K562 (cell line): ENCODE results near the gene SLC22A23. TPM values are rescaled to one million over a fixed set of nuclear protein-coding genes. Genes with fewer than 3 reads are reported as not detected.

ENCODE experiments used
- ATAC-seq: fragments of 200-7000 bp; cut with Tn5 transposase; 3 replicates; pipeline ENCODE4 v1.9.1; 2020; ENCODE audit warnings: moderate library complexity
- BruUV-seq: library from RNA; stranded (reverse); fragments of 400-500 nt; replicated peaks from 2 replicates; lab custom pipeline; 2021; lab: Mats Ljungman, UMichigan
- CTCF ChIA-PET: fragments of 300-600 bp; formaldehyde crosslinking; extraction: SDS; loops from one replicate; lab custom pipeline; 2021; ENCODE audit warnings: low intra/inter-chr PET ratio; lab: Yijun Ruan, JAX
- POLR2A ChIA-PET: fragments of 300-600, 350-650 bp; sonication (Branson Sonifier 250); formaldehyde crosslinking; extraction: SDS; loops from one replicate; lab custom pipeline; 2021; ENCODE audit warnings: antibody characterized with exemption, inconsistent platforms; lab: Yijun Ruan, JAX
- DNase-seq, 4 experiments: peaks; one replicate each; pipeline versions ENCODE4 v3.0.0 to v3.0.0-alpha.2; 2011 to 2018; ENCODE audit warnings: low spot score in 3 of 4, mixed read lengths in 3 of 4; ENCODE audit errors: extremely low read depth in 1 of 4
- FAIRE-seq: peaks from 2 replicates; lab custom pipeline; 2011; peaks lifted over from hg19 to GRCh38; lab: Jason Lieb, UNC
- H2AFZ ChIP-seq: 2 replicates; pipeline ENCODE4 v1.6.0; 2011; ENCODE audit warnings: low read depth, low read length, control low read depth, inconsistent platforms
- H3K27ac ChIP-seq: fragments of 200-600 bp; 3 replicates; pipeline ENCODE4 v1.8.0; 2011; ENCODE audit warnings: low read depth, mild to moderate bottlenecking, control low read depth, inconsistent platforms, low read length, moderate library complexity, mixed read lengths; ENCODE audit errors: extremely low read depth
- H3K27me3 ChIP-seq, 2 experiments: fragments of 300-600 bp in 1 of 2; 2 replicates in 1 of 2; 3 replicates in 1 of 2; pipeline versions ENCODE4 v1.6.0 to v1.8.0; 2011; ENCODE audit warnings: inconsistent platforms in 2 of 2, low read length in 2 of 2, mild to moderate bottlenecking in 1 of 2, mixed read lengths in 1 of 2, moderate library complexity in 1 of 2; ENCODE audit not compliant: control insufficient read depth in 2 of 2, insufficient read depth in 2 of 2
- H3K36me3 ChIP-seq: fragments of 300-600 bp; 3 replicates; pipeline ENCODE4 v1.8.0; 2011; ENCODE audit warnings: mild to moderate bottlenecking, low read length, inconsistent platforms; ENCODE audit not compliant: control insufficient read depth, insufficient read depth
- H3K4me1 ChIP-seq, 2 experiments: fragments of 200-600 bp in 1 of 2; replicated peaks in 1 of 2; 2 replicates in 1 of 2; 3 replicates in 1 of 2; pipeline versions ENCODE4 v1.5.1 to v1.8.0; 2011; ENCODE audit warnings: inconsistent platforms in 2 of 2, low read length in 2 of 2, mild to moderate bottlenecking in 1 of 2, mixed read lengths in 1 of 2, moderate library complexity in 1 of 2; ENCODE audit not compliant: control insufficient read depth in 2 of 2, insufficient read depth in 2 of 2
- H3K4me2 ChIP-seq: 2 replicates; pipeline ENCODE4 v1.6.1; 2011; ENCODE audit warnings: low read length, control low read depth, inconsistent platforms, mixed read lengths; ENCODE audit not compliant: insufficient read depth
- H3K4me3 ChIP-seq: fragments of 200-600 bp; sonication (generic), shearing (Covaris generic); 2 replicates; pipeline ENCODE4 v1.5.1; 2016; ENCODE audit warnings: control low read depth, inconsistent platforms
- H3K79me2 ChIP-seq: fragments of 200-600 bp; 3 replicates; pipeline ENCODE4 v1.8.0; 2011; ENCODE audit warnings: low read length, inconsistent platforms; ENCODE audit not compliant: control insufficient read depth, insufficient read depth
- H3K9ac ChIP-seq, 2 experiments: 2 replicates each; pipeline versions ENCODE4 v1.6.0 to v1.6.1; 2011; ENCODE audit warnings: low read depth in 2 of 2, low read length in 2 of 2, control low read depth in 1 of 2, inconsistent platforms in 1 of 2, mild to moderate bottlenecking in 1 of 2, mixed read lengths in 1 of 2; ENCODE audit not compliant: insufficient read depth in 1 of 2
- H3K9me1 ChIP-seq: one replicate; pipeline ENCODE4 v1.6.0; 2011; ENCODE audit warnings: inconsistent platforms, mild to moderate bottlenecking, low read length, moderate library complexity; ENCODE audit not compliant: control insufficient read depth, insufficient read depth
- H3K9me3 ChIP-seq: replicated peaks from 2 replicates; pipeline ENCODE4 v1.5.1; 2011; ENCODE audit warnings: low read depth, low read length, inconsistent platforms; ENCODE audit not compliant: control insufficient read depth, insufficient read depth
- H4K20me1 ChIP-seq: replicated peaks from 2 replicates; pipeline ENCODE4 v1.6.1; 2011; ENCODE audit warnings: low read length, inconsistent platforms, mixed read lengths; ENCODE audit not compliant: control insufficient read depth, insufficient read depth
- HMBOX1 ChIP-seq: sonication (generic); IDR thresholded peaks from 2 replicates; pipeline ENCODE4 v1.6.1; 2016
- USF1 ChIP-seq: sonication (generic); formaldehyde crosslinking; IDR thresholded peaks from 2 replicates; pipeline ENCODE4 v1.9.0; 2022; ENCODE audit warnings: mild to moderate bottlenecking, missing genetic modification reagents
- ZMIZ1 ChIP-seq, 2 experiments: fragments of 150-350 bp in 1 of 2; IDR thresholded peaks; 2 replicates each; pipeline ENCODE4 v1.6.1; 2012 to 2016; ENCODE audit warnings: low read depth in 2 of 2, low read length in 2 of 2, mild to moderate bottlenecking in 1 of 2, moderate library complexity in 1 of 2
- ZNF695 ChIP-seq: fragments of 450-650 bp; formaldehyde crosslinking; IDR thresholded peaks from 2 replicates; pipeline ENCODE4 v1.4.0; 2020; ENCODE audit warnings: mild to moderate bottlenecking, moderate library complexity
- WGBS: fragments of 100-300 bp; shearing (Covaris generic); methylation state at CpG from one replicate; pipeline ENCODE4 v1.1.6; 2016; ENCODE audit warnings: low coverage, mixed read lengths; ENCODE audit not compliant: insufficient coverage; ENCODE audit errors: missing lambda C conversion rate; 5-methylcytosine and 5-hydroxymethylcytosine counted together
- in situ Hi-C: fragments of 300-500 bp; cut with MboI; formaldehyde crosslinking; loops from 4 replicates; pipeline ENCODE4 v1.15.0; 2018; ENCODE audit warnings: inconsistent platforms, mixed read lengths
- intact Hi-C: fragments of 100-400 bp; cut with micrococcal nuclease; formaldehyde crosslinking; loops from 2 replicates; pipeline ENCODE4 v1.14.2; 2022
- polyA plus RNA-seq, 8 experiments: library from polyadenylated mRNA; depleted of rRNA in 4 of 8; stranded (reverse) in 5 of 8; unstranded in 3 of 8; fragments of >200 nt; fragmentation: Nextera tagmentation in 2 of 8; fragmentation: Illumina TruSeq in 1 of 8; extraction: Ambion mirVana in 2 of 8; extraction: Trizol in 1 of 8; gene quantifications; 2 replicates each; pipeline versions ENCODE4 v1.2.1 to v1.2.3, GENCODE V29; 2011 to 2014; ENCODE audit warnings: inconsistent platforms in 1 of 8, missing spikeins in 1 of 8
- total RNA-seq, 7 experiments: library from RNA; depleted of rRNA in 6 of 7; stranded (reverse); fragments of >200 nt in 6 of 7; fragmentation: Illumina TruSeq in 2 of 7; extraction: Trizol in 2 of 7; gene quantifications; 2 replicates each; pipeline versions ENCODE4 v1.2.1 to v1.2.3, GENCODE V29; 2011 to 2021; ENCODE audit warnings: low replicate concordance in 1 of 7

Gene SLC22A23
- total and polyA plus RNA-seq, 9 of the 15 experiments (the other 6 are each of a cell fraction or from before 2014, with no cell fraction given), result 0.30 to 8.7 (median 2.5) TPM

GRCh38 chr6:3386374-3386857 lies 70.4 kb downstream of the SLC22A23 start:
- BruUV-seq, result no TSS peak
- 84% methylated on average over 10 of the region's 11 CpGs for WGBS
- in situ Hi-C loops (no loop called here), intact Hi-C loops (no loop called here)
- POLR2A ChIA-PET, result interaction anchor here (0.6 to 1.2 kb wide), 4 partner anchors 12 to 369 kb away, joined by 3 to 4 read pairs (median 3); no protein-coding TSS in a partner anchor
- no peak for FAIRE-seq
- TF ChIP-seq USF1 (CRISPR knock-in tag) (no peak), ZNF695 (CRISPR knock-in tag) (no peak), ZMIZ1 (IDR thresholded peaks at IDR 0.05; ENCODE audit: low read depth in 2 of 2, low read length in 2 of 2) (no peak), HMBOX1 (no peak)
- Histone ChIP-seq H3K4me1 (peaks cover 39 to 43% of the 10 kb centered on the region in 2 experiments), H2AFZ (no peak overlapping the region), H3K79me2 (no peaks in the 10 kb centered on the region), H3K36me3 (no peaks in the 10 kb centered on the region), H3K9ac (peak overlapping the region in 1 of 2 experiments; percentile 73; a peak in 2 of 4 replicates), H3K27me3 (no peaks in the 10 kb centered on the region), H3K27ac (no peak overlapping the region), H3K4me3 (no peak overlapping the region), H3K9me1 (no peaks in the 10 kb centered on the region), H3K9me3 (no peaks in the 10 kb centered on the region), H4K20me1 (no peaks in the 10 kb centered on the region), H3K4me2 (no peak overlapping the region)
- no peak for ATAC-seq
- no peak for DNase-seq
- CTCF ChIA-PET, result no interaction called here
